ENCODE data around the gene WDR72. TPM values are rescaled to one million over a fixed set of nuclear protein-coding genes. Genes with fewer than 3 reads are reported as not detected.

The WDR72 gene
- total and polyA plus RNA-seq, 2 experiments from 2014 or later, result 0.99 to 1.9 TPM

DNA sequence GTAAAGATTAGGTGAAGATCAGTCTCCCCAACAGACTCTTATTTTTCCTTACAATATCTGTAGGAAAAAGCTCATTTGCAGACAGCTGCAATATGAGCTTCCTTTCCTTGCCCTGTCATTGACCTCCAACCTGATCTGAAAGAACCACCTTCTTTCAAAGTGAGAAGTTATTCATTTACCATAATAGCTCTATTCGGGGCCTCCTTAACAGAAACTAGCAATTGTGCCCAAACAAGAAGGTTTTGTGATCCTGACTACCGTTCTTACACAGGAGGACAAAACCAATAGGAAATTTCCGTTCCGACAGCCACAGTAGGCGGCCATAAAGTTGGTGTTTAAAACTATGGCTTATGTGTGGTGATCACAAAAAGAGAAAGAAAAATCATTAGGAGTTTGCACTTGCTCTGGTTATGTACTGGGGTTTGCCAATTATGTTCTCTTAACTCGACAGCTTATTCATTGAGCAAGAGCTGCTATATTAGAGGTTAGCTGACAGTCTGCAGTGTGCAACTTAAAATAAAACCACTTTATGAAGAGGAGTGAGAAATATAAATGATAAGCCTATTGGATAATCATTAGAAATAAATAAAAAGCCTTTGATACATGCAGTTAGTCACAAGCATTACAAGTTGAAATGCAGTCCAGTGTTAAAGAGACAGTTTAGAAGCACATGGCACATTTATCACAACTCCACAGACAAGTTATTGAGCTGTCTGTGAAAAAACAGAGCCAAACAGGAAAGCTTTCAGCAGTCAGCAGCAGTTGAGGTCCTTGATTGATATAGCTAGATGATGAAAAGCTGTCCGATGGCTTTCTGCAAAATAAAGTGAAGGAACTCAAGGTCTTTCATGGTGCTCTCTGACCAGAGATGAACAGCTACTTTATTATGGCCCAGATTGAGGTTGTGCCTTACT, 199.8 kb downstream of the WDR72 start:
- H3K27me3 ChIP-seq (ENCODE audit: insufficient read depth), result no peaks in the 10 kb centered on the region
- Mint-ChIP-seq H3K4me1 (peaks cover 39% of the 10 kb centered on the region), H3K36me3 (ENCODE audit: low read depth) (no peaks in the 10 kb centered on the region), H3K27ac (no peak overlapping the region), H3K9me3 (no peaks in the 10 kb centered on the region), H3K27me3 (ENCODE audit: insufficient read depth, low read depth, poor library complexity) (no peaks in the 10 kb centered on the region), H3K4me3 (no peak overlapping the region)
- DNase-seq (ENCODE audit: low spot score) (no peak), ATAC-seq (no peak)
- no peaks in the 10 kb centered on the region for H3K79me2 ChIP-seq (replicated peaks; ENCODE audit: insufficient read depth)
- no peak overlapping the region for H2AFZ ChIP-seq
- H3K4me1 ChIP-seq (ENCODE audit: insufficient read depth), result 0 out of 2 replicates have a peak, but pooled peaks cover 5% of the 10 kb centered on the region
- H4K20me1 ChIP-seq (replicated peaks; ENCODE audit: insufficient read depth), result no peaks in the 10 kb centered on the region
- no peaks in the 10 kb centered on the region for H3F3A ChIP-seq (replicated peaks; ENCODE audit: low read depth)
- H3K36me3 ChIP-seq (ENCODE audit: insufficient read depth), result no peaks in the 10 kb centered on the region
- TF ChIP-seq POLR2AphosphoS5 (IDR thresholded peaks at IDR 0.05; ENCODE audit: low read depth) (no peak), EZH2 (IDR thresholded peaks at IDR 0.05; ENCODE audit: low read depth, unreplicated experiment) (no peak), CREB1 (CRISPR knock-in tag; IDR thresholded peaks at IDR 0.05; ENCODE audit: low read depth) (no peak), STAT1 (IDR thresholded peaks at IDR 0.05; ENCODE audit: unreplicated experiment) (no peak)
- TF ChIP-seq, protein P1, sequence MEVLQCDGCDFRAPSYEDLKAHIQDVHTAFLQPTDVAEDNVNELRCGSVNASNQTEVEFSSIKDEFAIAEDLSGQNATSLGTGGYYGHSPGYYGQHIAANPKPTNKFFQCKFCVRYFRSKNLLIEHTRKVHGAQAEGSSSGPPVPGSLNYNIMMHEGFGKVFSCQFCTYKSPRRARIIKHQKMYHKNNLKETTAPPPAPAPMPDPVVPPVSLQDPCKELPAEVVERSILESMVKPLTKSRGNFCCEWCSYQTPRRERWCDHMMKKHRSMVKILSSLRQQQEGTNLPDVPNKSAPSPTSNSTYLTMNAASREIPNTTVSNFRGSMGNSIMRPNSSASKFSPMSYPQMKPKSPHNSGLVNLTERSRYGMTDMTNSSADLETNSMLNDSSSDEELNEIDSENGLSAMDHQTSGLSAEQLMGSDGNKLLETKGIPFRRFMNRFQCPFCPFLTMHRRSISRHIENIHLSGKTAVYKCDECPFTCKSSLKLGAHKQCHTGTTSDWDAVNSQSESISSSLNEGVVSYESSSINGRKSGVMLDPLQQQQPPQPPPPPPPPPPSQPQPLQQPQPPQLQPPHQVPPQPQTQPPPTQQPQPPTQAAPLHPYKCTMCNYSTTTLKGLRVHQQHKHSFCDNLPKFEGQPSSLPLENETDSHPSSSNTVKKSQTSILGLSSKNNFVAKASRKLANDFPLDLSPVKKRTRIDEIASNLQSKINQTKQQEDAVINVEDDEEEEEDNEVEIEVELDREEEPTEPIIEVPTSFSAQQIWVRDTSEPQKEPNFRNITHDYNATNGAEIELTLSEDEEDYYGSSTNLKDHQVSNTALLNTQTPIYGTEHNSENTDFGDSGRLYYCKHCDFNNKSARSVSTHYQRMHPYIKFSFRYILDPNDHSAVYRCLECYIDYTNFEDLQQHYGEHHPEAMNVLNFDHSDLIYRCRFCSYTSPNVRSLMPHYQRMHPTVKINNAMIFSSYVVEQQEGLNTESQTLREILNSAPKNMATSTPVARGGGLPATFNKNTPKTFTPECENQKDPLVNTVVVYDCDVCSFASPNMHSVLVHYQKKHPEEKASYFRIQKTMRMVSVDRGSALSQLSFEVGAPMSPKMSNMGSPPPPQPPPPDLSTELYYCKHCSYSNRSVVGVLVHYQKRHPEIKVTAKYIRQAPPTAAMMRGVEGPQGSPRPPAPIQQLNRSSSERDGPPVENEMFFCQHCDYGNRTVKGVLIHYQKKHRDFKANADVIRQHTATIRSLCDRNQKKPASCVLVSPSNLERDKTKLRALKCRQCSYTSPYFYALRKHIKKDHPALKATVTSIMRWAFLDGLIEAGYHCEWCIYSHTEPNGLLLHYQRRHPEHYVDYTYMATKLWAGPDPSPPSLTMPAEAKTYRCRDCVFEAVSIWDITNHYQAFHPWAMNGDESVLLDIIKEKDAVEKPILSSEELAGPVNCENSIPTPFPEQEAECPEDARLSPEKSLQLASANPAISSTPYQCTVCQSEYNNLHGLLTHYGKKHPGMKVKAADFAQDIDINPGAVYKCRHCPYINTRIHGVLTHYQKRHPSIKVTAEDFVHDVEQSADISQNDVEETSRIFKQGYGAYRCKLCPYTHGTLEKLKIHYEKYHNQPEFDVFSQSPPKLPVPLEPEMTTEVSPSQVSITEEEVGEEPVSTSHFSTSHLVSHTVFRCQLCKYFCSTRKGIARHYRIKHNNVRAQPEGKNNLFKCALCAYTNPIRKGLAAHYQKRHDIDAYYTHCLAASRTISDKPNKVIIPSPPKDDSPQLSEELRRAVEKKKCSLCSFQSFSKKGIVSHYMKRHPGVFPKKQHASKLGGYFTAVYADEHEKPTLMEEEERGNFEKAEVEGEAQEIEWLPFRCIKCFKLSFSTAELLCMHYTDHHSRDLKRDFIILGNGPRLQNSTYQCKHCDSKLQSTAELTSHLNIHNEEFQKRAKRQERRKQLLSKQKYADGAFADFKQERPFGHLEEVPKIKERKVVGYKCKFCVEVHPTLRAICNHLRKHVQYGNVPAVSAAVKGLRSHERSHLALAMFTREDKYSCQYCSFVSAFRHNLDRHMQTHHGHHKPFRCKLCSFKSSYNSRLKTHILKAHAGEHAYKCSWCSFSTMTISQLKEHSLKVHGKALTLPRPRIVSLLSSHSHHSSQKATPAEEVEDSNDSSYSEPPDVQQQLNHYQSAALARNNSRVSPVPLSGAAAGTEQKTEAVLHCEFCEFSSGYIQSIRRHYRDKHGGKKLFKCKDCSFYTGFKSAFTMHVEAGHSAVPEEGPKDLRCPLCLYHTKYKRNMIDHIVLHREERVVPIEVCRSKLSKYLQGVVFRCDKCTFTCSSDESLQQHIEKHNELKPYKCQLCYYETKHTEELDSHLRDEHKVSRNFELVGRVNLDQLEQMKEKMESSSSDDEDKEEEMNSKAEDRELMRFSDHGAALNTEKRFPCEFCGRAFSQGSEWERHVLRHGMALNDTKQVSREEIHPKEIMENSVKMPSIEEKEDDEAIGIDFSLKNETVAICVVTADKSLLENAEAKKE (CRISPR knock-in tag; IDR thresholded peaks at IDR 0.05), result no peak
- TF ChIP-seq, protein P2, sequence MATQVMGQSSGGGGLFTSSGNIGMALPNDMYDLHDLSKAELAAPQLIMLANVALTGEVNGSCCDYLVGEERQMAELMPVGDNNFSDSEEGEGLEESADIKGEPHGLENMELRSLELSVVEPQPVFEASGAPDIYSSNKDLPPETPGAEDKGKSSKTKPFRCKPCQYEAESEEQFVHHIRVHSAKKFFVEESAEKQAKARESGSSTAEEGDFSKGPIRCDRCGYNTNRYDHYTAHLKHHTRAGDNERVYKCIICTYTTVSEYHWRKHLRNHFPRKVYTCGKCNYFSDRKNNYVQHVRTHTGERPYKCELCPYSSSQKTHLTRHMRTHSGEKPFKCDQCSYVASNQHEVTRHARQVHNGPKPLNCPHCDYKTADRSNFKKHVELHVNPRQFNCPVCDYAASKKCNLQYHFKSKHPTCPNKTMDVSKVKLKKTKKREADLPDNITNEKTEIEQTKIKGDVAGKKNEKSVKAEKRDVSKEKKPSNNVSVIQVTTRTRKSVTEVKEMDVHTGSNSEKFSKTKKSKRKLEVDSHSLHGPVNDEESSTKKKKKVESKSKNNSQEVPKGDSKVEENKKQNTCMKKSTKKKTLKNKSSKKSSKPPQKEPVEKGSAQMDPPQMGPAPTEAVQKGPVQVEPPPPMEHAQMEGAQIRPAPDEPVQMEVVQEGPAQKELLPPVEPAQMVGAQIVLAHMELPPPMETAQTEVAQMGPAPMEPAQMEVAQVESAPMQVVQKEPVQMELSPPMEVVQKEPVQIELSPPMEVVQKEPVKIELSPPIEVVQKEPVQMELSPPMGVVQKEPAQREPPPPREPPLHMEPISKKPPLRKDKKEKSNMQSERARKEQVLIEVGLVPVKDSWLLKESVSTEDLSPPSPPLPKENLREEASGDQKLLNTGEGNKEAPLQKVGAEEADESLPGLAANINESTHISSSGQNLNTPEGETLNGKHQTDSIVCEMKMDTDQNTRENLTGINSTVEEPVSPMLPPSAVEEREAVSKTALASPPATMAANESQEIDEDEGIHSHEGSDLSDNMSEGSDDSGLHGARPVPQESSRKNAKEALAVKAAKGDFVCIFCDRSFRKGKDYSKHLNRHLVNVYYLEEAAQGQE (IDR thresholded peaks at IDR 0.05; ENCODE audit: unreplicated experiment), result no peak
- TF ChIP-seq, protein P3, sequence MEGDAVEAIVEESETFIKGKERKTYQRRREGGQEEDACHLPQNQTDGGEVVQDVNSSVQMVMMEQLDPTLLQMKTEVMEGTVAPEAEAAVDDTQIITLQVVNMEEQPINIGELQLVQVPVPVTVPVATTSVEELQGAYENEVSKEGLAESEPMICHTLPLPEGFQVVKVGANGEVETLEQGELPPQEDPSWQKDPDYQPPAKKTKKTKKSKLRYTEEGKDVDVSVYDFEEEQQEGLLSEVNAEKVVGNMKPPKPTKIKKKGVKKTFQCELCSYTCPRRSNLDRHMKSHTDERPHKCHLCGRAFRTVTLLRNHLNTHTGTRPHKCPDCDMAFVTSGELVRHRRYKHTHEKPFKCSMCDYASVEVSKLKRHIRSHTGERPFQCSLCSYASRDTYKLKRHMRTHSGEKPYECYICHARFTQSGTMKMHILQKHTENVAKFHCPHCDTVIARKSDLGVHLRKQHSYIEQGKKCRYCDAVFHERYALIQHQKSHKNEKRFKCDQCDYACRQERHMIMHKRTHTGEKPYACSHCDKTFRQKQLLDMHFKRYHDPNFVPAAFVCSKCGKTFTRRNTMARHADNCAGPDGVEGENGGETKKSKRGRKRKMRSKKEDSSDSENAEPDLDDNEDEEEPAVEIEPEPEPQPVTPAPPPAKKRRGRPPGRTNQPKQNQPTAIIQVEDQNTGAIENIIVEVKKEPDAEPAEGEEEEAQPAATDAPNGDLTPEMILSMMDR (conservative IDR thresholded peaks at IDR 0.05; ENCODE audit: low read depth in 2 of 2), result no peak
- no peaks in the 10 kb centered on the region for H3K9me2 ChIP-seq (ENCODE audit: insufficient read depth)
- H3K4me3 ChIP-seq, result no peak overlapping the region
- H3K4me2 ChIP-seq, result no peak overlapping the region
- H3K27ac ChIP-seq (ENCODE audit: low read depth), result no peak overlapping the region

All from GM23338 (cell line).